Dedifferentiated amniotic fluid mesenchymal stem cell (primary cell): ENCODE measurements around the gene IL1RAPL2.
"Not testable (repeated sequence)": the region's sequence is repeated elsewhere in the genome, so short reads cannot be mapped to it uniquely, and the experiment has no call there.

Experiments
- DNase-seq: peaks from one replicate; pipeline ENCODE4 v3.0.0-alpha.2; 2016; ENCODE audit errors: extremely low spot score

Gene IL1RAPL2

GRCh38 chrX:105168577-105168976 is 602.6 kb downstream of the IL1RAPL2 start:
- no peak for DNase-seq

GRCh38 chrX:105173071-105173470 is 607.1 kb downstream of the IL1RAPL2 start:
- DNase-seq: no peak

DNA sequence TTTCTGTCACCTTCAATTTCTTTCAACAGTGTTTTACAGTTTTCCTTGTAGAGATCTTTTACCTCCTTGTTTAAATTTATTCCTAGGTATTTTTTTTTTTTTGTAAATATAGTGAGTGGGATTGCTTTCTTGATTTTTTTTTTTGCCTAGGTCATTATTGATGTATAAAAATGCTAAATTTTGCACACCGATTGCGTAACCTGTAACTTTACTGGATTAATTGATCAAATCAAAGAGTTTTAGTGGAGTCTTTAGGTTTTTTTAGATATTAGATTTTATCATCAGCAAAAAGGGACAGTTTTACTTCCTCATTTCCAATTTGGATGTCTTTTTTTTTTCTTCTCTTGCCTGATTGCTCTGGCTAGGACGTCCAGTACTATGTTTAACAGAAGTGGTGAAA is 613.6 kb downstream of the IL1RAPL2 start:
- no peak for DNase-seq

DNA sequence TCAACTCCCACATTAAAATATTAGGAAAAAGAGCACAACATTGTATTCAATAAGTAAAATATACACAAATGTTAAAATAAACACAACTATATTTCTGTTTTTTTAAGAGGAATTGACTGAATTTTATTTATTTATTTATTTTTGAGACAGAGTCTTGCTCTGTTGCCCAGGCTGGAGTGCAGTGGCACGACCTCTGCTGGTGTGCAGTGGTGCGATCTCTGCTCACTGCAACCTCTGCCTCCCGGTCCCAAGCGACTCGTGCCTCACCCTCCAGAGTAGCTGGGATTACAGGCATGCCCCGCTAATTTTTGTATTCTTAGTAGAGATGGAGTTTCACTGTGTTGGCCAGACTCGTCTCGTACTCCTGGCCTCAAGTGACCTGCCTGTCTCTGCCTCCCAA is 623.1 kb downstream of the IL1RAPL2 start:
- no peak for DNase-seq

DNA sequence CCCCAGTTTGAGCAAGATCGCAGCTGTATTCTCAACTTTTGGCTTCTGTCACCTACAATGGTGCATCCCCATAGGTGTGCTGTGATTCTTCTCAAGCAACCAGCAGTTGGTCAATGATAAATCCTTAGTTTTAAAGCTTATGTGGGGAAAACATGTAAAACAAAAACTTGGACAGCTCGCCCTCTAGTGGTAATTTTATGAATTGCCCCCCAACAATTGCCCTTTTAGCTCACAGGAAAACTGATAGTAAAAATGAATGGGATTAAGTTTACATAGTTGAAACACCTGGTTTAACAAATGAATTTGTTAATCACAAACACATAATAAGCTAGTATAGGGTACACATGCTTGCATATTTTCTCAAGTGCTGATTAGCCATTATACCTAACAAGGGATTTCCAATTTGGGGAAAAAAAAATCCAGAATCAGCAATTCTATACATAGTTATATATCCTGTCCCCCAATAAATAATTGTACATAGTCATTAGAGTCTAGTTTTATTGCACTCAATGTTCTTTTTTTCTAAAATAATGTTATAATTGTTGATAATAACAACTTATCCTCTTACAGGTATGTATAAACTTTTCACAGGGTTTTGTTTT is 624.4 kb downstream of the IL1RAPL2 start:
- DNase-seq: peak; percentile 45

DNA sequence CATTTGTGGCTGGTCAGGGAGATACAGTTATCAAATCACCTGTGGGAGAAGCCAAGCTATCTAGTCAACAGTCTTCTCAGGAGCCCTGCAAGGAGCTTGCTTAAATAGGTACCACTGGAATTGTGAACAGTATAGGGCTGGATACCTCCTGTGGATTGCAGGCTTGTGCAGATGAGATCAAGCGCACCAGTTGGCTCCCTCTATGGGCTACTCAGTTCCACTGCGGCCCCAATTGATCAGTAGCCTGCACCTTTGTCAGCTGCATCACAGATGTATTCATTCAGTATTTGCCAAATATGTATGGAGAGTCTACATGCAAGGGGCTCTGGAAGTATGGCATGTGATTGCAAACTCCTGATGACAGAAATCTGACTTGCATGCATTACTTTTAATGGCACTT is 625.9 kb downstream of the IL1RAPL2 start:
- no peak for DNase-seq

DNA sequence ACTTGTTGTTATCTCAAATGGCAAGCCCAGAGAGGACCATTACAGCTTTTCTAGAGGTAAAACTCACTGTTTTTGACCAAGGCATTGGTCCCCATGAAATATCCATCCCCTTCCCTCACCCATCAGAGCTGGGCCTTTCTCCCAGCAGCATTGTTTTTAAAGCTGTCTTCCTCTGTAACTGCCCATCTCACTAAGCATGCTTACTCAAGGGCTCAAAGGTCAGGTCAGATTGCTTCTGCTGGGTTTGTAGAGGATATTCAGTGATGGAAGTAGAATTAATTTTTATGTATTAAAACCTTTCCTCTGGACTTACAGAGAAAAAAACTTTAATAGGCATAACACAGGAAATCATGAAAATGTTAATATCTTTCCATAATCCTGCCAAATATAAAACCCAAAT is 643.4 kb downstream of the IL1RAPL2 start:
- DNase-seq: no peak

GRCh38 chrX:105210258-105210657 is 644.3 kb downstream of the IL1RAPL2 start:
- no peak for DNase-seq

- DNase-seq: no peak
These were observed 645.1 kb downstream of the IL1RAPL2 start for GRCh38 chrX:105211066-105211575.

DNA sequence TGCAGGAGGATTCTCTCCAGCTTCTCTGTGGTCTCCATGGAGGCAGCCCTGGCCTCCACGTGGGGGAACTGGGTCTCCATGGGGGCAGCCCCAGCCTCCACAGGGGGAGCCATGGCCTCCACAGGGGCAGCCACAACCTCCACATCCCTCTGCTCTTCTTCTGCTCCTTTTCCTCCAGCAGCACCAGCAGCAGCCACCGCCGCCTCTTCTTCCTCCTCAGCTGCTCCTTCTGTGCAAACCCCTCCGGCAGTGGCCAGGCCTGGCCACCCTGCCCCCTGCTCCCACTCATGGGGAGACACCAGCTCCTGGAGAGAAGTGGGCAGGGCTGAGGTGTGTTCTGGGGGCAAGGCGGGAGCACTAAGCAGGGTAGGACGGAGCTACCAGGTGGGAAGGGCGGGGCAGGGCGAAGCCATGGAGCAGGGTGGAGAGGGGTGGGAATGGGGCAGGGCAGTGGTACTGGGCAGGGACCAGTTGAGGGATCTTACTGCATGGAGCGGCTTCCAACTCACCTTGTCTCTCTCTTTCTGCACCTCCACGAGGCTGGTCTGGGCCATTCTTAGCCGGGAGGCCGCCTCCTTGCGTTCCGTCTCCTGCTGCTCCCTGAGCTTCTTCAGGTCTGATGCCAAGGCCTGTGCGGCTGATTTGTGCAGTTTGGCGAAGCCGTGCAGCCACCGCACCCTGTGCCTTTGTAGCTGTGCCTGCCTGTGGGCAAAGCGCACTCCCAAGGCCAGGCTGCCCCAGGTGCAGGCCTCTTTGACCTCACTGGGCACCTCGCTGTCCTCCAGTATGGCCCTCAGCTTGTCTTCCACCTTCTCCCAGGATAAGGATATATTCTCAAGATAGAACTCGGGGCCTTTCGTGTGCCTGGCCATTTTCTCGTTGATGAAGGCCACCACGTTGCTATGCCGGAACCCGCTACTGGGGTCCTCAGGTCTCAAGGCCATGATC is 653.7 kb downstream of the IL1RAPL2 start:
- no peak for DNase-seq

DNA sequence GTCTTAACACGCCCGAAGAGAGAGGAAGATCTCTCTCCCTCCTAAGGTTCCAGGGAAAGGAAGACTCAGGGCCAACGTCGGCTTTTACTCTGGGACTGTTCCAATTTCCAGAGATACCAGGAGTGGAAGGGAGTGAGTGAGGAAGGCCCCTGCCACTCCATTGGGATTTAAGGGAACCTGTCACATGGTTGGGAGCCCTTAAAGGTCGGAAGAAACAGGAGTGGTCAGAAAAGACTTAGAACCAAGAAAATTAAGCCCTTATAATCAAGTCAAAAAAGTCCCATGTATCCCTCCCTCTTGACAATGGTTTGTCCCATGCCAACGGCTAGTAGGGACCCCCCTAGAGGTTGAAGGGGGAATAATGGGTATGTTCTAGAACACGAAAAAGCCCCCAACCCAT is 654.6 kb downstream of the IL1RAPL2 start, which contains the start of gene TEX13A:
Gene TEX13A, minus strand, starts transcription at position 59 of the 400 bp plus-strand sequence. CDS start 297 bp downstream, outside the sequence.
- no peak for DNase-seq

- DNase-seq: no peak
These were observed 655.4 kb downstream of the IL1RAPL2 start for GRCh38 chrX:105221374-105221773.

- DNase-seq: no peak
These were observed 660.5 kb downstream of the IL1RAPL2 start for GRCh38 chrX:105226499-105226898.

- DNase-seq: no peak
These were observed 662.6 kb downstream of the IL1RAPL2 start for GRCh38 chrX:105228602-105229001.

GRCh38 chrX:105229146-105229545 is 663.1 kb downstream of the IL1RAPL2 start:
- DNase-seq: no peak

GRCh38 chrX:105237407-105237806 is 671.4 kb downstream of the IL1RAPL2 start:
- not testable (repeated sequence) for DNase-seq

DNA sequence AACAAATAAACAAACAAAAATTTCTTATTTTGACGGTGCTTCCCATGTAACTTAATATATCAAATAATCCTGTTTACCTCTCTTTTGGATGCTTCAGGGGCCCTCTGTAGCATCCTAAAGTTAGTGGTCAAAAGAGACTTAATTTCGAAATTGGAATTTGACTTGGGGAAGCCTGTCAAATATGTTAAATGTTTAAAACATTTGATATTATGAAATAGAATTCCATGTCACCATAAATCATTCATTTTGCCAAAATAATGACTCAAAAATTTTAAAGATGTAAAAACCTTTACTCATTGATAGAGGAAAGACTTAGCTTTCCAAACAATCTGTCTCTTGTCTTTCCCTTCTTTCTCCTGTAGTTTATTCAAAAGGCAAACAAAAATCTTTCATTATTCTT is 675.1 kb downstream of the IL1RAPL2 start:
- no peak for DNase-seq

DNA sequence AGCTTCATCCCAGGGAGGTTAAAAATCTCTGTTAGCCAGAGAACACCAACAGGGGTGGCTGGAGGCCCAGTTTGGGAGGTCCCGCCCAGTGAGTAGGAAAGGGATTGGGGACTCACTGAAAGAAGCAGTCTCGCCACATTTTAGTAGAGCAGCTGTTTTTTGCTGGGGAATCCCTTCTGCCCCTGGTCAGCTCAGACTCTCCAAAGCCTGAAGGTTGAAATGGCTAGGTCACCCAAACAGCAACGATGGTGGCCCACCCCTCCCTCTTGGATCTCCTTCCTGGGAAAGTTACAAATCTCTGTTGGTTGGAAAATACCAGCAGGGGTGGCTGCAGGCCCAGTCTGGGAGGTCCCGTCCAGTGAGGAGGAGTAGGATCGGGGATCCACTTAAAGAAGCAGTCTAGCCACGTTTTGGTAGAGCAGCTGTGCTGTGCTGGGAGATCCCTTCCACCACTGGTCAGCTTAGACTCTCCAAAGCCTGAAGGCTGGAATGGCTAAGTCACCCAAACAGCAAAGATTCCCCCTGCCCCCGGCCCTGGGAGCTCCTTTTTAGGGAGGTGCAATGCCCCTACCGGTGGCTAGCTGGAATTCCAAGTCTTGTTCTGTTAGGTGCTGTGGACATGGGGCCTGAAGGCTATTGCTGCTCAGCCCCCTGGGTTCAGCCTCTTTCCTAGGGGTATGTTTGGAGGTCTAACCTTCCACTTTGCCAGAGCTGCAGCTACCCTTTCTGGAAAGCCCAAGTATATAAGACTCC is 694.5 kb downstream of the IL1RAPL2 start:
- no peak for DNase-seq

GRCh38 chrX:105263171-105263570 is 697.2 kb downstream of the IL1RAPL2 start:
- DNase-seq: no peak

GRCh38 chrX:105263801-105264200 is 697.8 kb downstream of the IL1RAPL2 start:
- DNase-seq: no peak

- no peak for DNase-seq
These were observed 699.1 kb downstream of the IL1RAPL2 start for GRCh38 chrX:105265093-105265492.

GRCh38 chrX:105266456-105266855 is 700.5 kb downstream of the IL1RAPL2 start:
- no peak for DNase-seq
